Stimulated activated CD8-positive, alpha-beta memory T cell treated with anti-CD3 and anti-CD28 coated beads, Interleukin-15, amount 100 ng/mL, for 48 hours (primary cell): Measurements from ENCODE around the gene MYADM.

Experiments
- DNase-seq, 2 donors: peaks; one replicate each; pipeline ENCODE4 v3.0.0-alpha.2; 2020; ENCODE audit warnings: low read depth in 2 of 2

MYADM gene

DNA sequence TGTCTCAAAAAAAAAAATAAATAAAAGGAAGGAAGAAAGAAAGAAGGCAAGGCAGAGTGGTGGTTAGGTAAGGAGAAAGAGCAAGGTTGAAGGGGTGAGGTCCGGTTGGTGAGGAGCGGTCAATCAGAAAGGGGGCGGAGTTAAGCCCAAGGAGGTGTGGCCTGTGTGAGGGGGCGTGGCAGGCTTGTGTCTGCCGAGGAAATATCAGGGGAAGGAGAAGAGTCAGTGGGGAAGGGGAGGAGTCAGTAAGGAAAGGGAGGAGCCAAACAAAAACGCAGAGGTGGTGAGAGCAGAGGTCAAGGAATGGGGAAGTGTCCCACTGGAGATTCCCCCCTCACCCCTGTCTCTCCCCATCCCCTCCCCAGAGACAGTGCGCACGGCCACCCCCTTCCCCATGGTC is 47.3 kb downstream of the MYADM start:
- DNase-seq: no peak

DNA sequence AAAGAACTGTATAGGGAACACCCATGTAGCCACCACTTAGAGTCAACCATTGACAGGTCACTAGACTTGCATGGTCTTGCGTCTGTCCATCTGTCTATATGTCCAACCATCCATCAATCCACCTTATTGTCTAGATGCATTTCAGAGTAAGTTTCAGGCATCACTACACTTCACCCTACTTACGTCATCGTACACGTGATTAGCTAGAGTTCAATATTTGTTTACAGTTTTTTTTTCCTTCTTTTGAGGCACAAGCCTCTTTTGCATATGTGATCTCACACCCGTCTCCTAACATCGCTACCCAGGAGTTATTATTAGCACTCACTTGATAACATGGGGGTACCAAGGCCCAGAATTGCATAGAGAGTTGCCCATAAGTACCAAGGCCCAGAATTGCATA is 48.3 kb downstream of the MYADM start:
- DNase-seq: no peak

- DNase-seq: no peak
Observed at GRCh38 chr19:53917356-53917755, 49.7 kb downstream of the MYADM start.
